ENCODE data around the gene BCLAF1. TPM values are rescaled to one million over a fixed set of nuclear protein-coding genes. Genes with fewer than 3 reads are reported as not detected.

BCLAF1 gene
- total and polyA plus RNA-seq, 9 of the 15 experiments (the other 6 are each of a cell fraction or from before 2014, with no cell fraction given), result 65.4 to 286 (median 165) TPM

- peak; percentile 61 to 96; a peak in 3 of 4 replicates for TF ChIP-seq TEAD1 (CRISPR knock-in tag; IDR thresholded peaks at IDR 0.05)
- TF ChIP-seq SREBF2 (CRISPR knock-in tag; IDR thresholded peaks at IDR 0.05), result no peak
- TF ChIP-seq BRF2 (IDR thresholded peaks at IDR 0.05; ENCODE audit: borderline replicate concordance, insufficient read depth, insufficient read length), result no peak
- TF ChIP-seq JUND (IDR thresholded peaks at IDR 0.05; ENCODE audit: borderline replicate concordance, low read depth, low read length), result peak; percentile 65; the same call in 1 of the 2 replicates
- no peak; the same call in 2 of the 3 replicates for TF ChIP-seq JUND (tag; IDR thresholded peaks at IDR 0.05; ENCODE audit: borderline replicate concordance, low read depth, low read length)
- TF ChIP-seq RBM14 (IDR thresholded peaks at IDR 0.05; ENCODE audit: borderline replicate concordance, insufficient read depth, low read depth, low read length), result no peak
- no peak for TF ChIP-seq HNRNPH1 (optimal IDR thresholded peaks at IDR 0.05; ENCODE audit: low read depth, low read length)
- TF ChIP-seq CBX3 (IDR thresholded peaks at IDR 0.05; ENCODE audit: borderline replicate concordance in 1 of 2, low read length in 2 of 2), result peak in 1 of 2 experiments; percentile 87; a peak in 2 of 3 replicates
- no peak for TF ChIP-seq ZNF124 (CRISPR knock-in tag; IDR thresholded peaks at IDR 0.05)
- peak; percentile 74 for TF ChIP-seq TEAD4 (IDR thresholded peaks at IDR 0.05; ENCODE audit: low read length)
- peak; percentile 79 for TF ChIP-seq TEAD4 (CRISPR knock-in tag; IDR thresholded peaks at IDR 0.05; ENCODE audit: borderline replicate concordance)
- no peak for TF ChIP-seq XRCC3 (IDR thresholded peaks at IDR 0.05)
- peak; percentile 74; the same call in 1 of the 2 replicates for TF ChIP-seq ZBTB26 (CRISPR knock-in tag; IDR thresholded peaks at IDR 0.05)
- 0 out of 2 replicates have a peak, but pooled peaks have one; percentile 45 for TF ChIP-seq ZNF695 (CRISPR knock-in tag; IDR thresholded peaks at IDR 0.05)
- TF ChIP-seq STAT5A (IDR thresholded peaks at IDR 0.05; ENCODE audit: borderline replicate concordance, low read length), result no peak
- TF ChIP-seq KAT7 (CRISPR knock-in tag; IDR thresholded peaks at IDR 0.05; ENCODE audit: borderline replicate concordance), result no peak
- TF ChIP-seq ZBTB34 (CRISPR knock-in tag; IDR thresholded peaks at IDR 0.05), result no peak
- TF ChIP-seq ADNP (tag; IDR thresholded peaks at IDR 0.05), result no peak
- peak; percentile 59; the same call in 1 of the 2 replicates for TF ChIP-seq ZHX1 (conservative IDR thresholded peaks at IDR 0.05; ENCODE audit: low read length)
- no peak for TF ChIP-seq LCOR (CRISPR knock-in tag; IDR thresholded peaks at IDR 0.05)
- TF ChIP-seq SMAD3 (CRISPR knock-in tag; conservative IDR thresholded peaks at IDR 0.05), result peak; percentile 82
Measured at GRCh38 chr6:136289579-136290409, at the start of gene BCLAF1 (continued).
